Esophagus (tissue), 2 donors: ENCODE measurements around the gene WDR54. TPM values are rescaled to one million over a fixed set of nuclear protein-coding genes. Genes with fewer than 3 reads are reported as not detected.

Experiments used
- H3K27ac ChIP-seq, 2 donors: one replicate each; pipeline ENCODE4 v1.5.1; 2013; ENCODE audit warnings: low read depth in 2 of 2, mild to moderate bottlenecking in 2 of 2, inconsistent platforms in 1 of 2, low read length in 1 of 2, moderate library complexity in 1 of 2
- H3K27me3 ChIP-seq, 2 donors: one replicate each; pipeline ENCODE4 v1.6.1; 2013; ENCODE audit warnings: low read length in 2 of 2, control low read depth in 1 of 2, mild to moderate bottlenecking in 1 of 2; ENCODE audit not compliant: insufficient read depth in 2 of 2, control insufficient read depth in 1 of 2
- H3K36me3 ChIP-seq, 2 donors: one replicate each; pipeline ENCODE4 v1.6.1; 2013; ENCODE audit warnings: low read length in 1 of 2; ENCODE audit not compliant: control insufficient read depth in 2 of 2, insufficient read depth in 2 of 2
- H3K4me1 ChIP-seq, 2 donors: one replicate each; pipeline ENCODE4 v1.6.1; 2013; ENCODE audit warnings: low read length in 1 of 2; ENCODE audit not compliant: control insufficient read depth in 2 of 2, insufficient read depth in 2 of 2
- H3K4me3 ChIP-seq, 2 donors: one replicate each; pipeline ENCODE4 v1.5.1; 2013; ENCODE audit warnings: low read length in 2 of 2, mild to moderate bottlenecking in 2 of 2, low read depth in 1 of 2, moderate library complexity in 1 of 2
- H3K9me3 ChIP-seq, 2 donors: one replicate each; pipeline ENCODE4 v1.6.1; 2013; ENCODE audit warnings: mild to moderate bottlenecking in 2 of 2, low read depth in 1 of 2, low read length in 1 of 2, moderate library complexity in 1 of 2; ENCODE audit not compliant: control insufficient read depth in 2 of 2, insufficient read depth in 1 of 2
- WGBS, 2 donors: extraction: QIAGEN DNeasy Blood & Tissue Kit; methylation state at CpG; one replicate each; pipeline ENCODE4 v1.1.7; 2013; 5-methylcytosine and 5-hydroxymethylcytosine counted together
- polyA plus RNA-seq, 2 donors: library from polyadenylated mRNA; stranded (reverse); fragments of 200-250 nt; gene quantifications; one replicate each; pipeline ENCODE4 v1.2.3, GENCODE V29; 2013
- donor health status: healthy with polysubstance abuse.
- donor health status: Bipolar disorder and iron deficiency.

Gene WDR54
- polyA plus RNA-seq, 2 donors, result 3.5 to 5.4 TPM

GRCh38 chr2:74444498-74445318 is 23.2 kb downstream of the WDR54 start:
- Histone ChIP-seq H3K4me1 (peaks cover 9 to 10% of the 10 kb centered on the region in 2 donors), H3K36me3 (no peaks in the 10 kb centered on the region), H3K27ac (no peak overlapping the region), H3K27me3 (no peaks in the 10 kb centered on the region), H3K4me3 (no peak overlapping the region), H3K9me3 (no peaks in the 10 kb centered on the region)
- 34 to 37% methylated on average over 5 of the region's 5 CpGs for WGBS, 2 donors

- H3K27me3 ChIP-seq, result no peaks in the 10 kb centered on the region
- 78 to 91% methylated on average over 5 of the region's 5 CpGs for WGBS, 2 donors
- H3K27ac ChIP-seq, result no peak overlapping the region
- no peaks in the 10 kb centered on the region for H3K9me3 ChIP-seq
- peaks cover 0 to under 1% of the 10 kb centered on the region in 2 donors for H3K4me1 ChIP-seq
- no peaks in the 10 kb centered on the region for H3K36me3 ChIP-seq
- no peak overlapping the region for H3K4me3 ChIP-seq
Observed at GRCh38 chr2:74447230-74447999, 25.9 kb downstream of the WDR54 start.

GRCh38 chr2:74448771-74449170 is 27.2 kb downstream of the WDR54 start:
- H3K36me3 ChIP-seq, result no peaks in the 10 kb centered on the region
- H3K4me1 ChIP-seq, result no peaks in the 10 kb centered on the region
- WGBS, 2 donors, result 44 to 63% methylated on average over 2 of the region's 2 CpGs
- H3K27me3 ChIP-seq, result no peaks in the 10 kb centered on the region
- no peaks in the 10 kb centered on the region for H3K9me3 ChIP-seq
- H3K4me3 ChIP-seq, result no peak overlapping the region
- H3K27ac ChIP-seq, result no peak overlapping the region

- Histone ChIP-seq H3K9me3 (no peaks in the 10 kb centered on the region), H3K27me3 (no peaks in the 10 kb centered on the region), H3K4me3 (no peak overlapping the region), H3K27ac (no peak overlapping the region), H3K4me1 (peaks cover 0 to 2% of the 10 kb centered on the region in 2 donors), H3K36me3 (no peaks in the 10 kb centered on the region)
- 87 to 88% methylated on average over 3 of the region's 3 CpGs for WGBS, 2 donors
Observed at GRCh38 chr2:74450570-74451190, 29.1 kb downstream of the WDR54 start.

GRCh38 chr2:74454654-74455511 is 33.4 kb downstream of the WDR54 start, which contains the start of gene INO80B:
TSS of gene INO80B (plus strand) at chr2:74455087. CDS start at chr2:74455117, 30 bp downstream.
- Histone ChIP-seq H3K4me3 (peak within 1 kb of the TSS; percentile 65 to 86), H3K9me3 (no peaks in the 10 kb centered on the region), H3K27ac (peak within 1 kb of the TSS; percentile 46 to 61), H3K27me3 (no peaks in the 10 kb centered on the region), H3K36me3 (no peaks in the 10 kb centered on the region), H3K4me1 (peaks cover 0 to 3% of the 10 kb centered on the region in 2 donors)
- 1% methylated on average over 40 of the region's 40 CpGs for WGBS, 2 donors

GRCh38 chr2:74457129-74457548 is 35.6 kb downstream of the WDR54 start:
- WGBS, 2 donors, result 0 to 1% methylated on average over 25 to 27 of the region's 27 CpGs
- Histone ChIP-seq H3K9me3 (no peaks in the 10 kb centered on the region), H3K4me3 (peak overlapping the region; percentile 64 to 69), H3K27ac (peak overlapping the region; percentile 98 to 100), H3K4me1 (peaks cover 0 to 3% of the 10 kb centered on the region in 2 donors), H3K36me3 (peaks cover 0 to 10% of the 10 kb centered on the region in 2 donors), H3K27me3 (no peaks in the 10 kb centered on the region)

GRCh38 chr2:74457549-74458131 is 36.1 kb downstream of the WDR54 start:
- Histone ChIP-seq H3K4me3 (peak overlapping the region; percentile 64 to 69), H3K4me1 (peaks cover 0 to 3% of the 10 kb centered on the region in 2 donors), H3K27ac (peak overlapping the region; percentile 98 to 100), H3K9me3 (no peaks in the 10 kb centered on the region), H3K27me3 (no peaks in the 10 kb centered on the region), H3K36me3 (peaks cover 0 to 15% of the 10 kb centered on the region in 2 donors)
- 1% methylated on average over 28 to 46 of the region's 46 CpGs for WGBS, 2 donors

GRCh38 chr2:74458132-74458937 is 36.8 kb downstream of the WDR54 start, which contains the start of gene WBP1:
TSS of gene WBP1 (plus strand) at chr2:74458438. CDS start at chr2:74458603, 165 bp downstream.
- 0 to 1% methylated on average over 34 to 38 of the region's 38 CpGs for WGBS, 2 donors
- peak within 1 kb of the TSS; percentile 64 to 69 for H3K4me3 ChIP-seq
- no peaks in the 10 kb centered on the region for H3K27me3 ChIP-seq
- no peaks in the 10 kb centered on the region for H3K9me3 ChIP-seq
- H3K36me3 ChIP-seq, result peaks cover 0 to 16% of the 10 kb centered on the region in 2 donors
- peak within 1 kb of the TSS; percentile 98 to 100 for H3K27ac ChIP-seq
- peaks cover 0 to 3% of the 10 kb centered on the region in 2 donors for H3K4me1 ChIP-seq
